ENCODE results near the gene SYT2.
"Not testable (repeated sequence)": the region's sequence is repeated elsewhere in the genome, so short reads cannot be mapped to it uniquely, and the experiment has no call there.

SYT2 gene

GRCh38 chr1:202642619-202643291 is 67.5 kb downstream of the SYT2 start:
- DNase-seq (ENCODE audit: low spot score) = no peak

- DNase-seq (ENCODE audit: low spot score) = no peak
Measured at GRCh38 chr1:202642212-202642611, 68.0 kb downstream of the SYT2 start.

- DNase-seq (ENCODE audit: low spot score) = peak; percentile 46
Measured at GRCh38 chr1:202639500-202639899, 70.8 kb downstream of the SYT2 start.

- DNase-seq (ENCODE audit: low spot score) = not testable (repeated sequence)
Measured at GRCh38 chr1:202638701-202639305, 71.5 kb downstream of the SYT2 start.

- DNase-seq (ENCODE audit: low spot score) = no peak
Measured at GRCh38 chr1:202638019-202638700, 72.1 kb downstream of the SYT2 start.

GRCh38 chr1:202637321-202638018 is 72.8 kb downstream of the SYT2 start:
- not testable (repeated sequence) for DNase-seq (ENCODE audit: low spot score)

GRCh38 chr1:202636171-202636570 is 74.1 kb downstream of the SYT2 start:
- not testable (repeated sequence) for DNase-seq (ENCODE audit: low spot score)

- DNase-seq (ENCODE audit: low spot score) = no peak
Measured at GRCh38 chr1:202632241-202632640, 78.0 kb downstream of the SYT2 start.

- DNase-seq (ENCODE audit: low spot score) = no peak
Measured at GRCh38 chr1:202631076-202631923, 79.0 kb downstream of the SYT2 start.

GRCh38 chr1:202630541-202630940 is 79.7 kb downstream of the SYT2 start:
- no peak for DNase-seq (ENCODE audit: low spot score)

- DNase-seq (ENCODE audit: low spot score) = not testable (repeated sequence)
Measured at GRCh38 chr1:202630096-202630495, 80.2 kb downstream of the SYT2 start.

- not testable (repeated sequence) for DNase-seq (ENCODE audit: low spot score)
Measured at GRCh38 chr1:202629257-202629811, 80.9 kb downstream of the SYT2 start.

- no peak for DNase-seq (ENCODE audit: low spot score)
Measured at GRCh38 chr1:202628646-202629215, 81.5 kb downstream of the SYT2 start.

GRCh38 chr1:202627841-202628565 is 82.3 kb downstream of the SYT2 start:
- no peak for DNase-seq (ENCODE audit: low spot score)

GRCh38 chr1:202627036-202627435 is 83.2 kb downstream of the SYT2 start:
- DNase-seq (ENCODE audit: low spot score) = not testable (repeated sequence)

- DNase-seq (ENCODE audit: low spot score) = peak; percentile 90
Measured at GRCh38 chr1:202625416-202626360, 84.6 kb downstream of the SYT2 start.

- DNase-seq (ENCODE audit: low spot score) = peak; percentile 18
Measured at GRCh38 chr1:202624781-202625108, 85.5 kb downstream of the SYT2 start.

- DNase-seq (ENCODE audit: low spot score) = no peak
Measured at GRCh38 chr1:202624088-202624780, 86.0 kb downstream of the SYT2 start.

GRCh38 chr1:202623476-202623875 is 86.8 kb downstream of the SYT2 start:
- not testable (repeated sequence) for DNase-seq (ENCODE audit: low spot score)

All from AG20443 (cell line).